Karpas-422 (cell line): ENCODE measurements around the gene DNASE1L3. TPM values are rescaled to one million over a fixed set of nuclear protein-coding genes. Genes with fewer than 3 reads are reported as not detected.
"Not testable (repeated sequence)": the region's sequence is repeated elsewhere in the genome, so short reads cannot be mapped to it uniquely, and the experiment has no call there.

Experiments used
- DNase-seq: peaks from one replicate; pipeline ENCODE4 v3.0.0-alpha.2; 2015
- H2AFZ ChIP-seq: fragments of 200-600 bp; sonication (generic); 2 replicates; pipeline ENCODE4 v1.6.1; 2014; ENCODE audit warnings: antibody characterized with exemption, low read length, mixed read lengths
- H3K27ac ChIP-seq: fragments of 200-600 bp; sonication (generic); 2 replicates; pipeline ENCODE4 v1.5.1; 2014; ENCODE audit warnings: mild to moderate bottlenecking, low read length, moderate library complexity
- H3K27me3 ChIP-seq: fragments of 200-600 bp; sonication (generic); 2 replicates; pipeline ENCODE4 v1.6.1; 2014; ENCODE audit warnings: low read length, mixed read lengths
- H3K36me3 ChIP-seq: fragments of 200-600 bp; sonication (generic); 2 replicates; pipeline ENCODE4 v1.6.1; 2014; ENCODE audit warnings: low read length, mixed read lengths; ENCODE audit not compliant: insufficient read depth
- H3K4me1 ChIP-seq: fragments of 200-600 bp; sonication (generic); 2 replicates; pipeline ENCODE4 v1.6.1; 2014; ENCODE audit warnings: mild to moderate bottlenecking, low read length, mixed read lengths
- H3K4me2 ChIP-seq: fragments of 200-600 bp; sonication (generic); 2 replicates; pipeline ENCODE4 v1.6.1; 2014; ENCODE audit warnings: low read length, low read depth, mild to moderate bottlenecking; ENCODE audit not compliant: poor library complexity, severe bottlenecking
- H3K4me3 ChIP-seq: fragments of 200-600 bp; sonication (generic); 2 replicates; pipeline ENCODE4 v1.5.1; 2014; ENCODE audit warnings: mild to moderate bottlenecking, antibody characterized with exemption, low read length, mixed read lengths
- H3K79me2 ChIP-seq: fragments of 200-600 bp; sonication (generic); 2 replicates; pipeline ENCODE4 v1.6.1; 2014; ENCODE audit warnings: mild to moderate bottlenecking, low read length, mixed read lengths
- H3K9ac ChIP-seq: fragments of 200-600 bp; sonication (generic); 2 replicates; pipeline ENCODE4 v1.6.0; 2014; ENCODE audit warnings: low read length
- H3K9me2 ChIP-seq: fragments of 200-600 bp; sonication (generic), shearing (Covaris generic); replicated peaks from 2 replicates; pipeline ENCODE4 v1.6.0; 2014; ENCODE audit warnings: mild to moderate bottlenecking, low read length, moderate library complexity; ENCODE audit not compliant: insufficient read depth
- H3K9me3 ChIP-seq: fragments of 300-700, 200-600 bp; sonication (generic); 2 replicates; pipeline ENCODE4 v1.6.1; 2014; ENCODE audit warnings: low read length, mixed read lengths
- H4K20me1 ChIP-seq: fragments of 200-600 bp; sonication (generic); 2 replicates; pipeline ENCODE4 v1.6.1; 2014; ENCODE audit warnings: mild to moderate bottlenecking, antibody characterized with exemption, low read length, low read depth; ENCODE audit not compliant: insufficient read depth
- total RNA-seq: library from RNA; depleted of rRNA; stranded (reverse); fragments of >200 nt; shearing (Covaris generic); gene quantifications from 2 replicates; pipeline ENCODE4 v1.2.3, GENCODE V29; 2014; ENCODE audit warnings: low replicate concordance

The DNASE1L3 gene
- total RNA-seq, 1 experiment from 2014 or later: not detected

- Histone ChIP-seq H3K4me3 (no peak overlapping the region), H3K4me1 (peaks cover 8% of the 10 kb centered on the region), H3K27me3 (no peaks in the 10 kb centered on the region), H3K79me2 (peaks cover 32% of the 10 kb centered on the region), H3K36me3 (no peaks in the 10 kb centered on the region), H3K4me2 (no peak overlapping the region), H4K20me1 (no peaks in the 10 kb centered on the region; the same call in 1 of the 2 replicates), H3K27ac (no peak overlapping the region), H3K9me3 (no peaks in the 10 kb centered on the region), H3K9me2 (no peaks in the 10 kb centered on the region), H3K9ac (no peak overlapping the region), H2AFZ (no peak overlapping the region)
- no peak for DNase-seq
Measured at GRCh38 chr3:58250093-58250707, 39.4 kb upstream of the DNASE1L3 start.

- Histone ChIP-seq H3K4me3 (no peak overlapping the region), H3K36me3 (no peaks in the 10 kb centered on the region), H3K27me3 (no peaks in the 10 kb centered on the region), H3K27ac (no peak overlapping the region), H3K9ac (no peak overlapping the region), H4K20me1 (no peaks in the 10 kb centered on the region; the same call in 1 of the 2 replicates), H3K79me2 (peaks cover 38% of the 10 kb centered on the region), H3K9me3 (no peaks in the 10 kb centered on the region), H2AFZ (no peak overlapping the region), H3K4me2 (no peak overlapping the region), H3K4me1 (peaks cover 8% of the 10 kb centered on the region), H3K9me2 (no peaks in the 10 kb centered on the region)
- DNase-seq: no peak
Measured at GRCh38 chr3:58249358-58250092, 38.8 kb upstream of the DNASE1L3 start.

GRCh38 chr3:58246148-58247047 lies 35.6 kb upstream of the DNASE1L3 start:
- Histone ChIP-seq H3K4me2 (no peak overlapping the region), H4K20me1 (no peaks in the 10 kb centered on the region; the same call in 1 of the 2 replicates), H3K9ac (no peak overlapping the region), H3K4me1 (peaks cover 8% of the 10 kb centered on the region), H3K79me2 (peaks cover 50% of the 10 kb centered on the region), H2AFZ (no peak overlapping the region), H3K9me2 (no peaks in the 10 kb centered on the region), H3K27ac (no peak overlapping the region), H3K27me3 (no peaks in the 10 kb centered on the region), H3K9me3 (no peaks in the 10 kb centered on the region), H3K36me3 (no peaks in the 10 kb centered on the region), H3K4me3 (no peak overlapping the region)
- DNase-seq: no peak

- H3K9me3 ChIP-seq: no peaks in the 10 kb centered on the region
- H3K4me3 ChIP-seq: no peak overlapping the region
- no peak overlapping the region for H3K27ac ChIP-seq
- no peak overlapping the region for H3K4me2 ChIP-seq
- peaks cover 13% of the 10 kb centered on the region for H3K4me1 ChIP-seq
- H2AFZ ChIP-seq: no peak overlapping the region
- no peak for DNase-seq
- no peaks in the 10 kb centered on the region for H3K36me3 ChIP-seq
- no peaks in the 10 kb centered on the region for H3K27me3 ChIP-seq
- peaks cover 64% of the 10 kb centered on the region for H3K79me2 ChIP-seq
- H4K20me1 ChIP-seq: no peaks in the 10 kb centered on the region
- no peaks in the 10 kb centered on the region for H3K9me2 ChIP-seq
- H3K9ac ChIP-seq: no peak overlapping the region
Measured at GRCh38 chr3:58243976-58244585, 33.3 kb upstream of the DNASE1L3 start.

- Histone ChIP-seq H3K79me2 (peaks cover 64% of the 10 kb centered on the region), H3K4me1 (peaks cover 15% of the 10 kb centered on the region)
- H3K4me3 ChIP-seq, H3K4me2 ChIP-seq, H3K9ac ChIP-seq, DNase-seq, H3K9me3 ChIP-seq, H3K27ac ChIP-seq, H3K36me3 ChIP-seq, H3K27me3 ChIP-seq, H3K9me2 ChIP-seq, H4K20me1 ChIP-seq, H2AFZ ChIP-seq: not testable (repeated sequence)
Measured at GRCh38 chr3:58242860-58243259, 32.1 kb upstream of the DNASE1L3 start.

- H3K9ac ChIP-seq: no peak overlapping the region
- H3K4me1 ChIP-seq: peaks cover 15% of the 10 kb centered on the region
- no peak overlapping the region for H3K4me3 ChIP-seq
- no peaks in the 10 kb centered on the region for H3K9me2 ChIP-seq
- H3K79me2 ChIP-seq: peaks cover 59% of the 10 kb centered on the region
- no peak overlapping the region for H2AFZ ChIP-seq
- no peaks in the 10 kb centered on the region for H3K27me3 ChIP-seq
- no peak overlapping the region for H3K27ac ChIP-seq
- no peak overlapping the region for H3K4me2 ChIP-seq
- H3K36me3 ChIP-seq: no peaks in the 10 kb centered on the region
- no peak for DNase-seq
- H3K9me3 ChIP-seq: no peaks in the 10 kb centered on the region
- H4K20me1 ChIP-seq: no peaks in the 10 kb centered on the region
Measured at GRCh38 chr3:58242340-58242739, 31.6 kb upstream of the DNASE1L3 start.

- H3K27me3 ChIP-seq: no peaks in the 10 kb centered on the region
- H3K9me3 ChIP-seq: no peaks in the 10 kb centered on the region
- H2AFZ ChIP-seq: no peak overlapping the region
- H3K36me3 ChIP-seq: no peaks in the 10 kb centered on the region
- no peak overlapping the region for H3K4me2 ChIP-seq
- no peaks in the 10 kb centered on the region for H3K9me2 ChIP-seq
- H4K20me1 ChIP-seq: no peaks in the 10 kb centered on the region
- no peak overlapping the region for H3K9ac ChIP-seq
- no peak overlapping the region for H3K4me3 ChIP-seq
- H3K79me2 ChIP-seq: peaks cover 53% of the 10 kb centered on the region
- no peak for DNase-seq
- H3K4me1 ChIP-seq: peaks cover 22% of the 10 kb centered on the region
- H3K27ac ChIP-seq: no peak overlapping the region
Measured at GRCh38 chr3:58241306-58242044, 30.7 kb upstream of the DNASE1L3 start.
